NB4 (cell line): ENCODE results near the gene SERBP1.

Experiments used
- DNase-seq: peaks from one replicate; pipeline ENCODE4 v3.0.0; 2010; ENCODE audit warnings: low read depth
- H3K4me3 ChIP-seq: one replicate; pipeline ENCODE4 v1.5.1; 2011; ENCODE audit warnings: mild to moderate bottlenecking, low read depth, low read length, moderate library complexity
- MYC ChIP-seq: IDR thresholded peaks from 2 replicates; pipeline ENCODE4 v1.6.1; 2011; ENCODE audit warnings: low read depth, low read length
- POLR2A ChIP-seq: IDR thresholded peaks from 2 replicates; pipeline ENCODE4 v1.6.1; 2011; ENCODE audit warnings: mild to moderate bottlenecking; ENCODE audit not compliant: insufficient read length; ENCODE audit errors: extremely low read depth
- TF ChIP-seq, protein P1 (sequence below): IDR thresholded peaks from one replicate; pipeline ENCODE4 v1.5.1; 2012; ENCODE audit warnings: low read depth, low read length
- TF ChIP-seq, protein P2 (sequence below): IDR thresholded peaks from 2 replicates; pipeline ENCODE4 v1.6.1; 2011; ENCODE audit warnings: low read depth, low read length

Gene SERBP1

DNA sequence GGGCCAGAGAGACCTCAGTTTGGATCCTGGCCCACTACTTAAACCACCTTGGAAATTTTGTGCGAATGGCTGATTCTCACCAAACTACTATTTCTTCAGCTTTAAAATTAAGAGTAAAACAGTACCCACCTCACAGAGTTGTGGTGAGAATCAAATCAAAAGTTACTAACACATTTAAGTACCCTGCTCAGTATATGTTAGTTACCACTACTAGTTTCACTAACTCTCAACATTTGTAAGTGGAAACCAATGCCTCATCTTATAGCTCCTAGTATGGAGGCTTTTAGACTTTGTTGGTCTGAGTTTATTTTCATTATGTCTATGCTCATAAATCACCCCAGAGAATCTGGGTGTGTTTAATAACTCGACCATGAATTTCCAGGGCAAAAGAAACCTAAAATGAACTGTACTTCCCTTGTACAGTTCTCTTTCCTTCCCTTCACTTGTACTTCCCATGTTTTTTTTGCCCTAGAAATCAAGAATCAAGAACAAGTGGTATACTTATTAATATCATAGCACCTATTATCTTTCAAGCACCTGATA is 11.6 kb upstream of the SERBP1 start:
- no peak for DNase-seq
- TF ChIP-seq MYC, result no peak
- TF ChIP-seq POLR2A, result no peak
- no peak overlapping the region for H3K4me3 ChIP-seq

DNA sequence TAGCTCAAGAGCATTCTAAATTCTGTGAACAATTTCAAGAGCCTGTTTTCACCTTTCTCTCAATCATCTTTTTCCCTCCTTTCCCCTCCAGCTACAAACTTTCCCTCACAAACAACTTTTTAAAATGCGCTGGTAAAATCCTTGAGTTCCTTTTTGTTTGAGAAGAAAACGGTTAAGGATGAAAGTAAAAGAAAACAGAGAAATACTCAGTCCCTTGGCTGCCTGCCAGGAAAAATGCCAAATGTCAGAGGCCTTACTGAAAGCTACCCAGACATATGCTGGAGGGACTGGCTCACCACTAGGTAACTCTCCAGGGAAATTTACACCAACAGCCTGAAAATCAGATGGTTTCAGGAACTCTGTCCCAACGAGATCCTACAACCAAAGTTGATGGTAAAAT is 11.0 kb upstream of the SERBP1 start:
- TF ChIP-seq, protein P1, sequence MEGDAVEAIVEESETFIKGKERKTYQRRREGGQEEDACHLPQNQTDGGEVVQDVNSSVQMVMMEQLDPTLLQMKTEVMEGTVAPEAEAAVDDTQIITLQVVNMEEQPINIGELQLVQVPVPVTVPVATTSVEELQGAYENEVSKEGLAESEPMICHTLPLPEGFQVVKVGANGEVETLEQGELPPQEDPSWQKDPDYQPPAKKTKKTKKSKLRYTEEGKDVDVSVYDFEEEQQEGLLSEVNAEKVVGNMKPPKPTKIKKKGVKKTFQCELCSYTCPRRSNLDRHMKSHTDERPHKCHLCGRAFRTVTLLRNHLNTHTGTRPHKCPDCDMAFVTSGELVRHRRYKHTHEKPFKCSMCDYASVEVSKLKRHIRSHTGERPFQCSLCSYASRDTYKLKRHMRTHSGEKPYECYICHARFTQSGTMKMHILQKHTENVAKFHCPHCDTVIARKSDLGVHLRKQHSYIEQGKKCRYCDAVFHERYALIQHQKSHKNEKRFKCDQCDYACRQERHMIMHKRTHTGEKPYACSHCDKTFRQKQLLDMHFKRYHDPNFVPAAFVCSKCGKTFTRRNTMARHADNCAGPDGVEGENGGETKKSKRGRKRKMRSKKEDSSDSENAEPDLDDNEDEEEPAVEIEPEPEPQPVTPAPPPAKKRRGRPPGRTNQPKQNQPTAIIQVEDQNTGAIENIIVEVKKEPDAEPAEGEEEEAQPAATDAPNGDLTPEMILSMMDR, result no peak
- TF ChIP-seq MYC (no peak), POLR2A (no peak)
- TF ChIP-seq, protein P2, sequence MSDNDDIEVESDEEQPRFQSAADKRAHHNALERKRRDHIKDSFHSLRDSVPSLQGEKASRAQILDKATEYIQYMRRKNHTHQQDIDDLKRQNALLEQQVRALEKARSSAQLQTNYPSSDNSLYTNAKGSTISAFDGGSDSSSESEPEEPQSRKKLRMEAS, result no peak
- no peak overlapping the region for H3K4me3 ChIP-seq
- no peak for DNase-seq

DNA sequence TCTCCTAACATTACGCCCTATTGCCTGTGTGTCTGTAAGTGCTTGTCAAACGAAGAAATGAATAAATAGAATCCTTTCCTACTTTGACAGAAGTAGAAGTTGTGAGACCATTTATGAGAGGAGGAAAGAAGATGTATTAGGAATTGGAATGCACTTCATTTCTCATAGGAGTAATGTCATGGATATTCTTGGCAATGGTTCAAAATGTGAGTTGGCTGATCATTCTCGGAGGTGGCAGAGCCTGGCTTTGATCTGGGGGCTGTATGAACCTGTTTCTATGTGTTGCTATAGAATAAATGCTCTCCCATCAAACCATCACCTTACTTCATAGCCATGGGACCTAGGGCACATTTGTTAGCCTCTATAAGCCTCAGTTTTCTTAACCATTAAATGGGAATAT is 10.1 kb upstream of the SERBP1 start:
- TF ChIP-seq, protein P1, result no peak
- TF ChIP-seq MYC (no peak), POLR2A (no peak)
- TF ChIP-seq, protein P2, result no peak
- no peak for DNase-seq
- no peak overlapping the region for H3K4me3 ChIP-seq

DNA sequence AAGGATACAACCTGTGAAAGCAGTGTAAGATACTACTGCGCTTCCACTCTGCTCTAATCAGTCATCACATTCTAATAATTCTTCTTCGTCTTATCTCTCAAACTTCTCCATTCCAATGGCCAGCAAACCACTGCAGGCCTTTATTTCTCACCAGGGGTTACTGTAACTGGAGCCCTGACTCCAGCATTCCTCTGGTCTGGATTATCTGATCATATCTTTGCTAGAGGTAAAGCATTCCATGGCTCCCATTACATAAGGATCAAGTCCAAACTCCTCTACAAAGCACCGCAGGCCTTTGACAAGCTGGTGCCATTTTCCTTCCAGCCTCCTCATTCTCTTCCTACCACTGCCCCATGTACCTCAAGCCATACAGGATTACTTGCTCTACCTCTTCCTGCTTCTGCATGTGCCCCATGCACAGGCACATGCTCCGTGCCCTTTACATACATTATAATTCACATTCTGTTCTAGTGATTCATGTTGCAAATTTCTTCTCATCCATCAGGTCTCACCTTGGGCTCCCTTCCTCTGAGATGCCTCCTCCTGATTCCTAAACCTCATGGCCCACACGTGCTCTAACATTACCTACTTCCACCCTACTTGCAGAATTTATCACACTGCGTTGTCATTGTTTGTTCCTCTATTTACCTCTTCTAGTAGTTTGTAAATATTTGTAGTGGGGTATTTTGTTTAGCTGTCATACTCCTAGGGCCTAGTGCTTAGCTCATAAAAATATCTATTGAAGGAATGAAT is 9.3 kb upstream of the SERBP1 start:
- DNase-seq, result no peak
- no peak for TF ChIP-seq MYC
- TF ChIP-seq, protein P1, result no peak
- TF ChIP-seq, protein P2, result no peak
- no peak overlapping the region for H3K4me3 ChIP-seq

DNA sequence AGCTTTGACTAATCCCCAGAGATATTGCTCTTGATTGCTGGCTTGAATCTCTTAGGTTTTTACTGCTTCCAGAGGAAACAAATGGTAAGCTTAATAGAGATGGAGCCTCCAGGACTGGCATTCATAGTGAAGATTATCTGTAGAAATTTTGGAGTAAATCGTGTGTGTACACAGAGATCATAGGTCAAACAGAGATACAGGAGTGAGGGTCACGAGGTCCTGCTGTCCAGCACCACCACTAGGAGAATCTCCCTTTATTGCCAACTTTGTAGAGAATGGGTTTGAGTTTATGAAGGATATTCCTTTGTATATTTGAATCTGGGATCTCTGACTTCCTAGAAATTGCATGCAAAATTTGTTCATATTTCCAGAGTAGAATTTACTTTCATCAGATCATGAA is 7.8 kb upstream of the SERBP1 start:
- DNase-seq, result no peak
- H3K4me3 ChIP-seq, result no peak overlapping the region
- no peak for TF ChIP-seq MYC
- TF ChIP-seq, protein P1, result no peak
- TF ChIP-seq POLR2A, result no peak
- TF ChIP-seq, protein P2, result no peak

DNA sequence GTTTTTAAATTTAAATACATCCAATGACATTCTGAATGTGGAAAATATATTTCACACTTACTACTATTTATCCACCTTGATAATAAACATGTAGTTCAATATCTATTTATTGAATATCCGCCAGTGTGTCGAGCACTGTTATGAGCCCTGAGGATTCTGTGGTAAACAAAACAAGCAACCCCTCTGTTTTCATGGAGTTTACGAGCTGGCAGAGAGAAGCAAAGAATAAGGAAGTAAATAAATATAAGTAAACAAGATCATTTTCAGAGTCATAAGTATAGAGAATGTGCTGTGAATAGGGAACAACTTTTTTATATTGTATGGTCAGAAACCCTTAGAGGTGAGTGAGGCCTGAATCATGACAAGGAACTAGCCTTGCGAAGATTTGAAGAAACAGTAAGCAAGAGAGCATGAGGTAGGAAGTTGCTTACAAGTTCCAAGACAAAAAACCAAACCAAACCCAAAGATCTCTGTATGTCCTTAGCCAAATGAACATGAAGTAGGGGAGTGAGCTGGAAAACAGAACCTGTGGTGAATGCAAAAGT is 6.4 kb upstream of the SERBP1 start:
- TF ChIP-seq, protein P2, result no peak
- TF ChIP-seq MYC, result no peak
- TF ChIP-seq, protein P1, result no peak
- no peak for TF ChIP-seq POLR2A
- peak; percentile 10 for DNase-seq
- H3K4me3 ChIP-seq, result no peak overlapping the region
